Measurements from ENCODE around the gene XRN1.

DNA sequence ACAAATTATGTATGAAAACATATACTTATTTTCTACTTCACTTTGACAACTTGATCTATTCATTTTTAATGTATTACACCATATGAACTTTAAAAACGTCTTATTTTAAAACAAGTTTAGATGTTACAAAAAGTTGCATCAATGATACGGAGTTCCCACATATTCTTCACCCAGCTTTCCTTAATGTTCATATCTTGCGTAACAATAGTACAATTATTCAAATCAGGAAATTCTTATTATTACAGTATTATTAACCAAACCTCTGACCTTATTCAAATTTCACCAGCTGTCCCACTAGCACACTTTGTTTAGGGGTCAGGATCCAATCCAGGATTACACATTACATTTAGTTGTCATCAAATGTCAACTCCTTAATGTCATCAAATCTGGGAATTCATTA lies 12.9 kb upstream of the XRN1 start:
- no peak for TF ChIP-seq EZH2 (IDR thresholded peaks at IDR 0.05; ENCODE audit: borderline replicate concordance, insufficient read depth, low read depth, low read length, poor library complexity, severe bottlenecking)
- TF ChIP-seq, protein P1, sequence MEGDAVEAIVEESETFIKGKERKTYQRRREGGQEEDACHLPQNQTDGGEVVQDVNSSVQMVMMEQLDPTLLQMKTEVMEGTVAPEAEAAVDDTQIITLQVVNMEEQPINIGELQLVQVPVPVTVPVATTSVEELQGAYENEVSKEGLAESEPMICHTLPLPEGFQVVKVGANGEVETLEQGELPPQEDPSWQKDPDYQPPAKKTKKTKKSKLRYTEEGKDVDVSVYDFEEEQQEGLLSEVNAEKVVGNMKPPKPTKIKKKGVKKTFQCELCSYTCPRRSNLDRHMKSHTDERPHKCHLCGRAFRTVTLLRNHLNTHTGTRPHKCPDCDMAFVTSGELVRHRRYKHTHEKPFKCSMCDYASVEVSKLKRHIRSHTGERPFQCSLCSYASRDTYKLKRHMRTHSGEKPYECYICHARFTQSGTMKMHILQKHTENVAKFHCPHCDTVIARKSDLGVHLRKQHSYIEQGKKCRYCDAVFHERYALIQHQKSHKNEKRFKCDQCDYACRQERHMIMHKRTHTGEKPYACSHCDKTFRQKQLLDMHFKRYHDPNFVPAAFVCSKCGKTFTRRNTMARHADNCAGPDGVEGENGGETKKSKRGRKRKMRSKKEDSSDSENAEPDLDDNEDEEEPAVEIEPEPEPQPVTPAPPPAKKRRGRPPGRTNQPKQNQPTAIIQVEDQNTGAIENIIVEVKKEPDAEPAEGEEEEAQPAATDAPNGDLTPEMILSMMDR (IDR thresholded peaks at IDR 0.05), result no peak
